ENCODE measurements around the gene TWF2. TPM values are rescaled to one million over a fixed set of nuclear protein-coding genes. Genes with fewer than 3 reads are reported as not detected.
A peak's percentile ranks its signal among the peaks of the same experiment; 100 is the strongest.
"Not testable (repeated sequence)": the region's sequence is repeated elsewhere in the genome, so short reads cannot be mapped to it uniquely, and the experiment has no call there.

The TWF2 gene
- total RNA-seq, 2 experiments from 2014 or later: 118 to 119 TPM

- Mint-ChIP-seq H3K27me3 (no peaks in the 10 kb centered on the region), H3K36me3 (ENCODE audit: low read depth) (peaks cover 78% of the 10 kb centered on the region), H3K4me1 (peaks cover 62% of the 10 kb centered on the region), H3K9me3 (no peaks in the 10 kb centered on the region), H3K27ac (peak overlapping the region; percentile 98), H3K4me3 (peak overlapping the region; percentile 96)
- POLR2A ChIA-PET: interaction anchor here (0.7 to 27.5 kb wide), 20 partner anchors 10 to 301 kb away, joined by 3 to 1001 read pairs (median 6); partner anchors contain the start of genes GLYCTK, POC1A, PPM1M and TLR9
- peak; percentile 81 for DNase-seq
- CTCF ChIA-PET: interaction anchor here (0.7 to 5.0 kb wide), 15 partner anchors 10 to 65 kb away, joined by 3 to 59 read pairs (median 11); partner anchors contain the start of genes GLYCTK, PPM1M and TWF2
Measured at GRCh38 chr3:52277071-52277964, 38.4 kb upstream of the TWF2 start.

DNA sequence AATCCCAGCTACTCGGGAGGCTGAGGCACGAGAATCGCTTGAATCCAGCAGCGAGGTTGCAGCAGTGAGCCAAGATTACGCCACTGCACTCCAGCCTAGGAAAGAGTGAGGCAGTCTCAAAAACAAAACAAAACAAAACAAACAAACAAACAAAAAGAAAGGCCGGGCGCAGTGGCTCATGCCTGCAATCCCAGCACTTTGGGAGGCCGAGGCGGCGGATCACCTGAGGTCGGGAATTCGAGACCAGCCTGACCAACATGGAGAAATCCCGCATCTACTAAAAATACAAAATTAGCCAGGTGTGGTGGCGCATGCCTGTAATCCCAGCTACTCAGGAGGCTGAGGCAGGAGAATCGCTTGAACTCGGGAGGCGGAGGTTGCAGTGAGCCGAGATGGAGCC, 35.8 kb upstream of the TWF2 start:
- not testable (repeated sequence) for DNase-seq, H3K27me3 Mint-ChIP-seq, H3K9me3 Mint-ChIP-seq
- ChIA-PET POLR2A (interaction anchor here (0.8 to 27.5 kb wide), 3 partner anchors 14 to 444 kb away, joined by 3 to 1001 read pairs (median 135); partner anchors contain the start of genes GLYCTK, PPM1M and TWF2), CTCF (interaction anchor here (4.3 to 4.8 kb wide), 2 partner anchors 21 to 22 kb away, joined by 36 to 53 read pairs; no protein-coding TSS in a partner anchor)
- Mint-ChIP-seq H3K4me3 (peak overlapping the region; percentile 96), H3K4me1 (peaks cover 63% of the 10 kb centered on the region), H3K27ac (peak overlapping the region; percentile 98), H3K36me3 (ENCODE audit: low read depth) (peaks cover 87% of the 10 kb centered on the region)

DNA sequence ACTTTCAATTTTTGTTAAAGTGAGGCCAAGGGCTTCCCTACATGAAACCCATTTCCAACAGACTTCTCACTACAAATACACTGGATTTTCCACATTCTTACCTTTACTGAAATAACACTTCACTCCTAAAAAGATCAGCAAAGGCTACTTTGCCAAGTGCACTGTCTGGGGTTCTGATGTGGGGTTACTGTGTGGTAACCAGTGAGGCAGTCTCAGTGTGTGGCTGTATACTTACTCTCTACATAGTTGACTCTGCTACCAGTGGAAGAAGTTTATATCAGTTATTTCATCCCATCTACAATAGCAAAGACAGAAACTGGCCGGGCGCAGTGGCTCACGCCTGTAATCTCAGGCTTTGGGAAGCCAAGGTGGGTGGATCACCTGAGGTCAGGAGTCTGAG, 33.9 kb upstream of the TWF2 start:
- H3K36me3 Mint-ChIP-seq (ENCODE audit: low read depth): peaks cover 91% of the 10 kb centered on the region
- peak overlapping the region; percentile 98 for H3K27ac Mint-ChIP-seq
- peak overlapping the region; percentile 96 for H3K4me3 Mint-ChIP-seq
- no peaks in the 10 kb centered on the region for H3K9me3 Mint-ChIP-seq
- no peaks in the 10 kb centered on the region for H3K27me3 Mint-ChIP-seq
- ChIA-PET POLR2A (interaction anchor here (2.7 to 27.5 kb wide), 2 partner anchors 8 to 28 kb away, joined by 28 to 1001 read pairs; partner anchors contain the start of genes PPM1M and TWF2), CTCF (interaction anchor here (2.4 to 4.3 kb wide), 5 partner anchors 16 to 52 kb away, joined by 5 to 36 read pairs (median 16); no protein-coding TSS in a partner anchor)
- peaks cover 72% of the 10 kb centered on the region for H3K4me1 Mint-ChIP-seq
- DNase-seq: no peak

DNA sequence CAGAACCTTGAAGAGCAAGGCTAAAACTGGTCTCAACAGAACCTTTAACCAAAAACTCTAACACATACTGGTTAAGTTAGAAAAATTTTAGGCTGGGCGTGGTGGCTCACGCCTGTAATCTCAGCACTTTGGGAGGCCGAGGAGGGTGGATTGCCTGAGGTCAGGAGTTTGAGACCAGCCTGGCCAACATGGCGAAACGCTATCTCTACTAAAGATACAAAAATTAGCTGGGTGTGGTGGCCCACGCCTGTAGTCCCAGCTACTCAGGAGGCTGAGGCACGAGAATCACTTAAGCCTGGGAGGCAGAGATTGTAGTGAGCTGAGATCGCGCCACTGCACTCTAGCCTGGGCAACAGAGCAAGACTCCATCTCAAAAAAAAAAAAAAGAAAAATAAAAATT, 33.2 kb upstream of the TWF2 start:
- H3K4me3 Mint-ChIP-seq: peak overlapping the region; percentile 72
- DNase-seq, H3K27me3 Mint-ChIP-seq, H3K9me3 Mint-ChIP-seq: not testable (repeated sequence)
- peaks cover 78% of the 10 kb centered on the region for H3K4me1 Mint-ChIP-seq
- peaks cover 92% of the 10 kb centered on the region for H3K36me3 Mint-ChIP-seq (ENCODE audit: low read depth)
- H3K27ac Mint-ChIP-seq: peak overlapping the region; percentile 91
- ChIA-PET POLR2A (interaction anchor here (1.0 to 27.5 kb wide), 3 partner anchors 9 to 67 kb away, joined by 4 to 1001 read pairs (median 28); partner anchors contain the start of genes PPM1M and TWF2), CTCF (interaction anchor here (0.7 to 4.3 kb wide), 10 partner anchors 7 to 51 kb away, joined by 3 to 36 read pairs (median 6); no protein-coding TSS in a partner anchor)

GRCh38 chr3:52270252-52270754, 31.3 kb upstream of the TWF2 start:
- H3K36me3 Mint-ChIP-seq (ENCODE audit: low read depth): peaks cover 89% of the 10 kb centered on the region
- H3K9me3 Mint-ChIP-seq: no peaks in the 10 kb centered on the region
- H3K4me3 Mint-ChIP-seq: peak overlapping the region; percentile 72
- no peak for DNase-seq
- peaks cover 87% of the 10 kb centered on the region for H3K4me1 Mint-ChIP-seq
- POLR2A ChIA-PET: interaction anchor here (1.4 to 27.5 kb wide), 7 partner anchors 9 to 48 kb away, joined by 3 to 1001 read pairs (median 10); partner anchors contain the start of genes GLYCTK, PPM1M and TWF2
- H3K27me3 Mint-ChIP-seq: no peaks in the 10 kb centered on the region
- CTCF ChIA-PET: interaction anchor here (1.1 to 4.3 kb wide), 8 partner anchors 9 to 49 kb away, joined by 3 to 36 read pairs (median 10); no protein-coding TSS in a partner anchor
- peak overlapping the region; percentile 91 for H3K27ac Mint-ChIP-seq

DNA sequence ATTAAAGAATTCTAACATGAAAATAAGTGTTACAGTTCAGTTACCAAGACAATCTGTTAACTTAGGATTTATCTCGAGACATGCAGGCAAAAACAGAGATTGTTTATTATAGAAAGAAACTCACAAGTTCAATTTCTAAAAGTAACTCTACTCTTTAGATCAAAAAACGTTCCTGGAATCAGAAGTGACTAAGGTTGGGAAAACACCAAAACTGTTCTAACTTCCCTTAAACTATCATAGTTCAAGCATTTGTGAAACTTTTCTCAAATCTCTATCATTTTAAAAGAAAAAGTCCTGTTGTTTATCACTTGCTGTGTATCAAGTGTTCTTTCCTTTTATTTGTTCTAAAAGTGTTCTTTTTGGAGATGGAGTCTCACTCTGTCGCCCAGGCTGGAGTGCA, 30.8 kb upstream of the TWF2 start:
- no peak for DNase-seq
- POLR2A ChIA-PET: interaction anchor here (2.8 to 27.5 kb wide), 2 partner anchors 18 to 25 kb away, joined by 14 to 1001 read pairs; partner anchors contain the start of genes GLYCTK, PPM1M and TWF2
- peaks cover 87% of the 10 kb centered on the region for H3K4me1 Mint-ChIP-seq
- H3K36me3 Mint-ChIP-seq (ENCODE audit: low read depth): peaks cover 89% of the 10 kb centered on the region
- no peaks in the 10 kb centered on the region for H3K27me3 Mint-ChIP-seq
- H3K9me3 Mint-ChIP-seq: no peaks in the 10 kb centered on the region
- H3K27ac Mint-ChIP-seq: peak overlapping the region; percentile 91
- CTCF ChIA-PET: interaction anchor here (1.1 kb wide), 1 partner anchor 12 kb away, joined by 3 read pairs; no protein-coding TSS in a partner anchor
- H3K4me3 Mint-ChIP-seq: peak overlapping the region; percentile 72

DNA sequence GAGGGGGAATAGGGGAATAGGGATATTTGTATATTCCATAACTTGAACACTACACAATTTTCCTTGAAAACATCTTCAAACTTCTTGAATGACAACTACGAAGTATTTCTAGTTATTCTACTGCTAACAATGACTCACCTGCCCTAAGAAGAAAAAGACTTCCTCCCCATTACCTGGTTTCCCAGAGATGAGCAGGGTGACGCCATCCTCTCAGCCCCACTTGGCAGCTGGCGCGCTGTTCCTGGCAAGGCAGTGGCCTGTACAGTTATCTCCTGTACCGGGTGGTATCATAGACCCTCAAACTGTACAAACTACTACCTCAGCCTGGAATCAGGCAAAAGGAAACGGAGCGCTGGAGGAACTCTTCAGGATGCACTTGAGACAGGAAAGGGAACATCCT, 29.1 kb upstream of the TWF2 start:
- POLR2A ChIA-PET: interaction anchor here (0.7 to 27.5 kb wide), 4 partner anchors 10 to 51 kb away, joined by 3 to 1001 read pairs (median 13); partner anchors contain the start of genes PPM1M, TWF2 and WDR82
- Mint-ChIP-seq H3K4me3 (no peak overlapping the region), H3K36me3 (ENCODE audit: low read depth) (peaks cover 89% of the 10 kb centered on the region), H3K9me3 (no peaks in the 10 kb centered on the region), H3K27ac (peak overlapping the region; percentile 91), H3K27me3 (no peaks in the 10 kb centered on the region), H3K4me1 (peaks cover 87% of the 10 kb centered on the region)
- CTCF ChIA-PET: interaction anchor here (1.3 to 2.6 kb wide), 2 partner anchors 9 to 71 kb away, joined by 3 to 8 read pairs; no protein-coding TSS in a partner anchor
- DNase-seq: no peak

DNA sequence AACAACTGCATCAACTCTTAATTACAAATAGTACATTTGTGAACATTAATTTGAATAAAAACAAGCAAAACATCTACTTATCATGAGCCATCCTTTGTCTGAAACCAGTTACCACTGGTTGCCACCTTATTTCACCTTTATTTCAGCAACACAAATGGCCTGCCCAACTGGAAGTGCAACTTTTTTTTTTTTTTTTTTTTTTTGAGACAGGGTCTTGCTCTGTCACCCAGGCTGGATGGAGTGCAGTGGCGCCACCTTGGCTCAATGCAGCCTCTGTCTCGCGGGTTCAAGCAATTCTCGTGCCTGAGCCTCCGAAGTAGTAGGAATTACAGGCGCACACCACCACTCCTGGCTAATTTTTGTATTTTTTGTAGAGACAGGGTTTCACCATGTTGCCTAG, 26.4 kb upstream of the TWF2 start:
- ChIA-PET CTCF (interaction anchor here (3.5 kb wide), 1 partner anchor 12 kb away, joined by 12 read pairs; no protein-coding TSS in a partner anchor), POLR2A (no interaction called here)
- Mint-ChIP-seq H3K4me3 (no peak overlapping the region), H3K27ac (no peak overlapping the region), H3K4me1 (peaks cover 88% of the 10 kb centered on the region), H3K36me3 (ENCODE audit: low read depth) (peaks cover 92% of the 10 kb centered on the region), H3K9me3 (no peaks in the 10 kb centered on the region), H3K27me3 (no peaks in the 10 kb centered on the region)
- DNase-seq: no peak

GRCh38 chr3:52262447-52262846, 23.5 kb upstream of the TWF2 start:
- Mint-ChIP-seq H3K36me3 (ENCODE audit: low read depth) (peaks cover 94% of the 10 kb centered on the region), H3K4me1 (peaks cover 86% of the 10 kb centered on the region), H3K27ac (peak overlapping the region; percentile 52), H3K4me3 (peak overlapping the region; percentile 4), H3K9me3 (no peaks in the 10 kb centered on the region), H3K27me3 (no peaks in the 10 kb centered on the region)
- no peak for DNase-seq
- ChIA-PET POLR2A (interaction anchor here (1.0 to 3.0 kb wide), 5 partner anchors 9 to 25 kb away, joined by 3 to 27 read pairs (median 7); partner anchors contain the start of genes GLYCTK and WDR82), CTCF (interaction anchor here (1.0 to 1.2 kb wide), 3 partner anchors 22 to 289 kb away, joined by 3 to 4 read pairs (median 3); partner anchors contain the start of gene ABHD14B)

GRCh38 chr3:52259448-52259847, 20.5 kb upstream of the TWF2 start:
- DNase-seq: no peak
- POLR2A ChIA-PET: interaction anchor here (1.1 to 16.6 kb wide), 4 partner anchors 18 to 22 kb away, joined by 3 to 313 read pairs (median 10); partner anchors contain the start of genes PPM1M, TWF2 and WDR82
- H3K4me1 Mint-ChIP-seq: peaks cover 95% of the 10 kb centered on the region
- H3K27ac Mint-ChIP-seq: peak overlapping the region; percentile 62
- peaks cover 98% of the 10 kb centered on the region for H3K36me3 Mint-ChIP-seq (ENCODE audit: low read depth)
- no peaks in the 10 kb centered on the region for H3K27me3 Mint-ChIP-seq
- H3K4me3 Mint-ChIP-seq: no peak overlapping the region
- no peaks in the 10 kb centered on the region for H3K9me3 Mint-ChIP-seq
- CTCF ChIA-PET: interaction anchor here (0.8 to 2.7 kb wide), 6 partner anchors 12 to 40 kb away, joined by 3 to 11 read pairs (median 4); partner anchors contain the start of genes TWF2 and WDR82

- Mint-ChIP-seq H3K4me1 (peaks cover 95% of the 10 kb centered on the region), H3K4me3 (no peak overlapping the region)
- POLR2A ChIA-PET: interaction anchor here (2.1 to 16.6 kb wide), 3 partner anchors 17 to 23 kb away, joined by 5 to 313 read pairs (median 15); partner anchors contain the start of genes PPM1M, TWF2 and WDR82
Measured at GRCh38 chr3:52259035-52259434, 20.1 kb upstream of the TWF2 start.

DNA sequence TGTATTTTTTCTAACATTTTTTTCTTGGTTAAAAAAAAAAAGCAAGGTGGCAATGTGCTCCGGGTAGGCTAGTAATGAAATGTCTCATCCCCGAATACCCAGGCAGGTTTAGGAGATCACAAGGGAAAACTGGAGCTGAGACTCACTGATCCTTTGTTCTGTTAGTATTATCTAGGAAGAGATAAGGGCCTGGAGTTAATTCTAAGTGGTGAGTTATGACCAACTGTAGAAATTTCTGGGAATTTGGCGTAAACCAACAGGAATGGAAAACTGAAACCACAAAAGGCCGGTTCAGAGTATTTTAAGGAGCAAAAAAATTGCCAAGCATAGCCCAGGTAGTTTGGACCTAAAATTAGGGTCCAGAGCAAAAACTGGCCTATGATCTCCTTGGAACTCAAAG, 19.0 kb upstream of the TWF2 start:
- H3K4me1 Mint-ChIP-seq: peaks cover 95% of the 10 kb centered on the region
- ChIA-PET POLR2A (interaction anchor here (2.1 to 16.6 kb wide), 3 partner anchors 16 to 24 kb away, joined by 5 to 313 read pairs (median 15); partner anchors contain the start of genes PPM1M, TWF2 and WDR82), CTCF (interaction anchor here (1.1 to 2.7 kb wide), 2 partner anchors 13 to 21 kb away, joined by 3 to 11 read pairs; partner anchors contain the start of genes PPM1M and WDR82)
- H3K27me3 Mint-ChIP-seq: no peaks in the 10 kb centered on the region
- H3K36me3 Mint-ChIP-seq (ENCODE audit: low read depth): peaks cover 98% of the 10 kb centered on the region
- peak overlapping the region; percentile 23 for H3K27ac Mint-ChIP-seq
- H3K4me3 Mint-ChIP-seq: no peak overlapping the region
- no peaks in the 10 kb centered on the region for H3K9me3 Mint-ChIP-seq
- no peak for DNase-seq

More at GRCh38 chr3:52259035-52259434, 20.1 kb upstream of the TWF2 start:
- no peaks in the 10 kb centered on the region for H3K27me3 Mint-ChIP-seq
- no peak for DNase-seq
- peak overlapping the region; percentile 62 for H3K27ac Mint-ChIP-seq
- peaks cover 98% of the 10 kb centered on the region for H3K36me3 Mint-ChIP-seq (ENCODE audit: low read depth)
- CTCF ChIA-PET: interaction anchor here (0.8 to 2.7 kb wide), 5 partner anchors 19 to 39 kb away, joined by 3 to 11 read pairs (median 3); partner anchors contain the start of genes TWF2 and WDR82
- H3K9me3 Mint-ChIP-seq: no peaks in the 10 kb centered on the region
